WERI-Rb-1 (cell line): ENCODE data around the gene CRACDL.

Experiments
- DNase-seq: peaks from one replicate; pipeline ENCODE4 v3.0.0-alpha.2; 2020
- H3K27ac ChIP-seq: fragments of 250-450 bp; sonication (Bioruptor Pico); 2 replicates; pipeline ENCODE4 v1.5.1; 2020; ENCODE audit warnings: mild to moderate bottlenecking, moderate library complexity
- H3K27me3 ChIP-seq: fragments of 250-450 bp; sonication (Bioruptor Pico); 2 replicates; pipeline ENCODE4 v1.5.1; 2021; ENCODE audit warnings: mild to moderate bottlenecking, low read depth, moderate library complexity; ENCODE audit not compliant: insufficient read depth, severe bottlenecking
- H3K36me3 ChIP-seq: fragments of 250-450 bp; sonication (Bioruptor Pico); 2 replicates; pipeline ENCODE4 v1.5.1; 2020; ENCODE audit warnings: mild to moderate bottlenecking, moderate library complexity
- H3K4me3 ChIP-seq: 2 replicates; pipeline ENCODE4 v1.5.1; 2011; ENCODE audit warnings: low read depth, mild to moderate bottlenecking, control low read depth, low read length
- H3K9me3 ChIP-seq: fragments of 250-450 bp; sonication (Bioruptor Pico); 2 replicates; pipeline ENCODE4 v1.5.1; 2021; ENCODE audit warnings: mild to moderate bottlenecking, moderate library complexity; ENCODE audit not compliant: severe bottlenecking
- TF ChIP-seq, protein P1 (sequence below): IDR thresholded peaks from 2 replicates; pipeline ENCODE4 v1.5.1; 2011; ENCODE audit warnings: low read depth, mild to moderate bottlenecking, control low read depth, inconsistent platforms, low read length

The CRACDL gene

DNA sequence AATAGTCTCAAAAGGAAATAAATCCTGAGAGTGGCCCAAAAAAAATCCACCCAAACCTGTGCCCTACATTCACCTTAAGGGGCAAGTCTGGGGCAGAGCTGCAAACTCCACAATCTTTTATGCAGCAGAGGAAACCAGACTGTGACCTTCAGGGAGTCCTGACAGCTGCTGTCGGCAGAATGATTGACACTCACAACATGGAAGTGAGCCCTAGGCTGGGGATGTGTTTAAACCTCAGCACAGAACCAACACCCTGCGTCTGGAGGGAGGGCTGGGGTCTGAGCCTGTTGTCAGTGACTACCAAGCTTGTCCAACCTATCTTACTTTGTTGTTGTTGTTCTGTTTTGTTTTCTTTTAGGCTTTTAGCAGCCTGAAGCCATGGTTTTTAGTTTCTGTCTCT is 39.6 kb downstream of the CRACDL start:
- Histone ChIP-seq H3K36me3 (no peaks in the 10 kb centered on the region), H3K9me3 (no peaks in the 10 kb centered on the region), H3K27ac (no peak overlapping the region), H3K4me3 (no peak overlapping the region), H3K27me3 (no peaks in the 10 kb centered on the region)
- TF ChIP-seq, protein P1, sequence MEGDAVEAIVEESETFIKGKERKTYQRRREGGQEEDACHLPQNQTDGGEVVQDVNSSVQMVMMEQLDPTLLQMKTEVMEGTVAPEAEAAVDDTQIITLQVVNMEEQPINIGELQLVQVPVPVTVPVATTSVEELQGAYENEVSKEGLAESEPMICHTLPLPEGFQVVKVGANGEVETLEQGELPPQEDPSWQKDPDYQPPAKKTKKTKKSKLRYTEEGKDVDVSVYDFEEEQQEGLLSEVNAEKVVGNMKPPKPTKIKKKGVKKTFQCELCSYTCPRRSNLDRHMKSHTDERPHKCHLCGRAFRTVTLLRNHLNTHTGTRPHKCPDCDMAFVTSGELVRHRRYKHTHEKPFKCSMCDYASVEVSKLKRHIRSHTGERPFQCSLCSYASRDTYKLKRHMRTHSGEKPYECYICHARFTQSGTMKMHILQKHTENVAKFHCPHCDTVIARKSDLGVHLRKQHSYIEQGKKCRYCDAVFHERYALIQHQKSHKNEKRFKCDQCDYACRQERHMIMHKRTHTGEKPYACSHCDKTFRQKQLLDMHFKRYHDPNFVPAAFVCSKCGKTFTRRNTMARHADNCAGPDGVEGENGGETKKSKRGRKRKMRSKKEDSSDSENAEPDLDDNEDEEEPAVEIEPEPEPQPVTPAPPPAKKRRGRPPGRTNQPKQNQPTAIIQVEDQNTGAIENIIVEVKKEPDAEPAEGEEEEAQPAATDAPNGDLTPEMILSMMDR, result no peak
- no peak for DNase-seq

DNA sequence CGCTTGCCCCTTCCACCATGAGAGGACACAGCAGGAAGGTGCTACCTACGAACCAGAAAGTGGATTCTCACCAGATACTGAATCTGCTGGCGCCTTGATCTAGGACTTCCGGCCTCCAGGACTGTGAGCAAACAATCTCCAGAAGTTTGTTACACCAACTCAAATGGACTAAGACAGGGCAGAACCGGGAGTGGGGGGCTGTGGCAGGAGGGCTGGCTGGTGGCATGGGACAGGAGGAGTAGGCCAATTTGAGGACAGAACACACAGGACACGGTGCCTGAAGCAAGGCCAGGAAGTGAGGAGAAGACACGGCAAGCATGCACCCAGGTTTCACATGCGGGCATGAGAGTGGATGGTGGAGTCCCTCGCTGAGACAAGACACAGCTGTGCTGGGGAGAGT is 40.1 kb downstream of the CRACDL start:
- Histone ChIP-seq H3K27ac (no peak overlapping the region), H3K27me3 (no peaks in the 10 kb centered on the region), H3K9me3 (no peaks in the 10 kb centered on the region), H3K4me3 (no peak overlapping the region), H3K36me3 (no peaks in the 10 kb centered on the region)
- TF ChIP-seq, protein P1, result no peak
- DNase-seq, result no peak

DNA sequence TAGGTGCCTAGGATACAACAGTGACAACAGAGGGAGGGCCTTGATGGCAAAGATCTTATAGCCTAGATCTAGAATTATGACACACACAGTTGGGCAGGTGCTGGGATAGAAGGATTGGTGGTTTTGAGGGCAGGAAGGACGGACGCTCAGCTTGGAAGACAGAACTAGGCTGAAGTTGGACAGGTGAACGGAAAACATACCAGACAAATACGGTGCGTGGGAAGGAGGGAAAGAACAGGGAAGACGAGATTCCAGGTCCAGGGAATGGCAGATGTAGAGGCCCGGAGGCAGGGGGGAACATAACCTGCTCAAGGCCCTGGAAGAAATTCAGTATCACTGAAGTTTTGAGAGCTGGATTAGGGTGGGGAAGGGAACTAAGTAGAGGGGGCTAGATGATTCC is 40.8 kb downstream of the CRACDL start:
- no peak overlapping the region for H3K4me3 ChIP-seq
- no peaks in the 10 kb centered on the region for H3K9me3 ChIP-seq
- H3K27ac ChIP-seq, result no peak overlapping the region
- TF ChIP-seq, protein P1, result no peak
- H3K36me3 ChIP-seq, result no peaks in the 10 kb centered on the region
- DNase-seq, result no peak
- no peaks in the 10 kb centered on the region for H3K27me3 ChIP-seq

DNA sequence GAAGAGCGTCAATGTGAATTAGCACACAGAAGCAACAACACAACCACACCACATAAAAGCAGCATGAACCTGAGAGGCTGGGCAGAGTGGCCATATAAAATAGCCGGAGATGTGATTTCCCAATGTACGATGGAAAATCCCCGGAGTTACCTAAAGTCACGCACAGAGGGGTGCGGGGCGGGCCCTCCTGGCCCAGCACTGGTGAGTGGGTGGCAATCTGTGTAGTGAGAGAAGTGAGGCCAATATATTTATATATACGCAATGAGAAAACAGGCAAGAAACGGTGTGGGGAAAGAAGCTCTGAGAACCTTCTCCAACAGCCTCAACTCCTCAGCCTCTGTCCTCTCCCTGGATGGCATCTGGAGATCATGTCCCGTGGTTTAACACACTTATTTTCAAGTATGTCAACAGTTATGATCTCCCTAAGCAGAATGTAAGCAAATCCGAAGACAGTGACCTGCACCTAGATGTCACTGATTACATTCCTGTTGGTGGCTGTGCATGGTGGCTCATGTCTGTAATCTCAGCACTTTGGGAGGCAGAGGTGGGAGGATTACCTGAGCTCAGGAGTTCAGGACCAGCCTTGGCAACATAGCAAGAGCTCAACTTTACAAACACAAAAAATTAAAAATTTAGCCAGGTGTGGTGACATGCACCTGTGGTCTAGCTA is 41.6 kb downstream of the CRACDL start:
- no peak for DNase-seq
- Histone ChIP-seq H3K36me3 (no peaks in the 10 kb centered on the region), H3K4me3 (no peak overlapping the region), H3K27me3 (no peaks in the 10 kb centered on the region), H3K27ac (no peak overlapping the region), H3K9me3 (no peaks in the 10 kb centered on the region)
- TF ChIP-seq, protein P1, result no peak

DNA sequence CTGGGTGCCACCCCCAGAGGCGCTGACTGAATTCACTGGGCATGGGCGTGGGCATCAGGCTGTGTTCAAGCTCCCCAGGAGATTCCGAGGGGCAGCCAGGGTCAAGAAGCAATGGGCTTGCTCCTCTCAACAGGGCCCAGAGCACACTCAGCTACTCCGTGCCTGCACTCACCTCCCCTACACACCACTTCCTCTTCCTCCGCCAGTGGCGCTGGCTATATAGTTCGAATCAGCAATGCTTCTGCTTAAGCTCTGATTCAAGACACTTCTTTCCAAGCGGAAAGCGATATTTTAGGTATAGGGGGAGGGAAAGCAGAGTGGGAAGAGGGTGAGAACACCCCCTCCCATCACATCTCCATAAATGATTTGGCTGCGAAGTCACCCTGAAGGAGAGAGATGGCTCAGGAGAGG is 42.1 kb downstream of the CRACDL start:
- Histone ChIP-seq H3K36me3 (no peaks in the 10 kb centered on the region), H3K27ac (no peak overlapping the region), H3K27me3 (no peaks in the 10 kb centered on the region), H3K9me3 (no peaks in the 10 kb centered on the region), H3K4me3 (no peak overlapping the region)
- no peak for DNase-seq
- TF ChIP-seq, protein P1, result no peak

DNA sequence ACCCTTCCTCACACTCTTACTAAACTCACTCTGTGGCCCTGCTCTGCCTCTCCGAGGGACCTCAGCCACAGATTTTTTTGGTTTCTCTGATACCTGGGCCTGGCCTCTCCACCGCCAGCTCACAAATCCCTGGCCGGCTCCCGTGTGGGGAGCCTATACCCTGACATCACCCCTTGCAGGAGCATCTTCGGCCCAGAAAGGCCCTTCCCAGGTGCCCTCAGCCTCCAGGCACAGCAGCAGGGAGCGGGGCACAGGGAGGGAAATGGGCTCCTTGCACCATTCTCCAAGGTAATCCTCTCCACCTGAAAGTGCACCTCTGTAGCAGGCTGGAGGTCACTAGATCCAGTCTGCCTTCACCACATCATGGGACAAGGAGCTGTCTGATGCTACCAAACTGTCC is 43.2 kb downstream of the CRACDL start:
- Histone ChIP-seq H3K36me3 (no peaks in the 10 kb centered on the region), H3K27ac (no peak overlapping the region), H3K27me3 (no peaks in the 10 kb centered on the region), H3K9me3 (no peaks in the 10 kb centered on the region), H3K4me3 (no peak overlapping the region)
- TF ChIP-seq, protein P1, result no peak
- DNase-seq, result no peak
